ENCODE data around the gene SPATA20. TPM values are rescaled to one million over a fixed set of nuclear protein-coding genes. Genes with fewer than 3 reads are reported as not detected.
A peak's percentile ranks its signal among the peaks of the same experiment; 100 is the strongest.

The SPATA20 gene
- total and polyA plus RNA-seq, 4 donors: 15.6 to 42.4 (median 19.6) TPM

DNA sequence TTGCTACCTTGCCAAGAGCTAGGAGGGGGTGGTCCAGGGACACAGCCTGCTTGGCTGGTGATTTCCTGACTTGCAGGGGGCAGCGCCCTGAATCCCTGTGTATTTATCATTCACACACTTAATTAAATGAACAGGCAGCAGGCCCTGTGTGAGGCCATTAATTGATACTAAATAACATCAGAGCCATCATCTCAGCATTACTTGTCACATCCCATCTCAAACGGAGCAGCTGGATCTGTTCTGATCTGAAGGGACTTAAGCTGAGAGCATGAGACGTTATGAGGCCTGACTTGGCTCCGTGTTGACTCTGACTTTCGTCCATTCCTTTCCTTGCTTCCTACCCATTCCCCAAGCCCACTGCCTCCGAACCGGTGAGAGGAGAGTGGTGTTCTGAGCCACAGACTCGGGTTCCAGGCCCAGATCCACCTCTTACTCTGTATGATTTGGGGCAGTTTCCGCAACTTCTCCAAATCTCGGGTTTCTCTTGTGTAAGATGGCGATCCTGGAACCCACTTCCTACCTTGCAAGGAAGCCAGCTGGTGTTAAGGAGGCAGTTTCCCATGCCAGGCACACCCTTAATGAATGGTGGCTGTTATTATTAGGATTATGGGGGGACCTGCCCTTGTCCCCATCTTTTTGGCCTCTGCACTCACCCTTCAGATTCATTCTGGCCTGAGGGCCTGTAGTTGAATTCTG is 47.3 kb downstream of the SPATA20 start:
- DNase-seq (ENCODE audit: low spot score): no peak
- Histone ChIP-seq H3K36me3 (ENCODE audit: control insufficient read depth in 4 of 4, insufficient read depth in 3 of 4, low read depth in 1 of 4, low read length in 3 of 4) (no peaks in the 10 kb centered on the region), H3K27ac (ENCODE audit: low read depth in 1 of 2, low read length in 2 of 2) (no peak overlapping the region), H3K9me3 (ENCODE audit: control insufficient read depth in 4 of 4, low read length in 3 of 4) (no peaks in the 10 kb centered on the region), H3K4me3 (ENCODE audit: low read depth in 1 of 3, low read length in 3 of 3) (no peak overlapping the region), H3K27me3 (ENCODE audit: control insufficient read depth in 4 of 4, insufficient read depth in 4 of 4, low read length in 3 of 4) (no peaks in the 10 kb centered on the region), H3K4me1 (ENCODE audit: control insufficient read depth in 4 of 4, insufficient read depth in 4 of 4, low read length in 3 of 4) (peaks cover 0 to 6% (median 4%) of the 10 kb centered on the region in 4 donors), H3K9ac (ENCODE audit: low read depth in 1 of 2, low read length in 2 of 2) (no peak overlapping the region)
- TF ChIP-seq, protein P1, sequence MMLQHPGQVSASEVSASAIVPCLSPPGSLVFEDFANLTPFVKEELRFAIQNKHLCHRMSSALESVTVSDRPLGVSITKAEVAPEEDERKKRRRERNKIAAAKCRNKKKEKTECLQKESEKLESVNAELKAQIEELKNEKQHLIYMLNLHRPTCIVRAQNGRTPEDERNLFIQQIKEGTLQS (IDR thresholded peaks at IDR 0.05): no peak
- TF ChIP-seq SP1 (IDR thresholded peaks at IDR 0.05) (no peak), GABPA (IDR thresholded peaks at IDR 0.05 in 1 of 2, conservative IDR thresholded peaks at IDR 0.05 in 1 of 2) (no peak), TAF1 (conservative IDR thresholded peaks at IDR 0.05) (no peak), YY1 (IDR thresholded peaks at IDR 0.05) (no peak), NR2F2 (IDR thresholded peaks at IDR 0.05) (no peak), HNF4A (conservative IDR thresholded peaks at IDR 0.05) (no peak)
- WGBS: 82% methylated on average over 11 of the region's 11 CpGs

DNA sequence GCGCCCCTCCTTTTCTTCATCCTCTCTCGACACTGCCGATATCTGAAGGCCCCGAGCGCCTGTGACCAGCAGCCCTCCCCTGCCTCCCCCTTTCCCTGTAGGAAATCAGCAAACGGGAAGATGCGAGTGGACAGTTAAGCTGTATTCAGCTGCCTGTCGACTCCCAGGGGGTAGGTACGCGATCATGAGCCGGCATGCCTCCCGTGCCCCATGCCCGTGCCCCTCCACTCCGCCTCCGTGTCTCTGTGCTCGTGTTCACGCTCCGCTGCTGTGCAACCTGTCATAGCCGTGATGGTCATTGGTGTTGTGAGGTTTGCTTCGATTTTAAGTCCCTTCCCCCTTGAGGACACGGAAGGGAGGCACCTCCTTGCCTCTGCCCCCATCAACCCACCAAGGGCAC is 47.9 kb downstream of the SPATA20 start:
- Histone ChIP-seq H3K9me3 (ENCODE audit: control insufficient read depth in 4 of 4, low read length in 3 of 4) (no peaks in the 10 kb centered on the region), H3K4me3 (ENCODE audit: low read depth in 1 of 3, low read length in 3 of 3) (no peak overlapping the region), H3K36me3 (ENCODE audit: control insufficient read depth in 4 of 4, insufficient read depth in 3 of 4, low read depth in 1 of 4, low read length in 3 of 4) (no peaks in the 10 kb centered on the region), H3K4me1 (ENCODE audit: control insufficient read depth in 4 of 4, insufficient read depth in 4 of 4, low read length in 3 of 4) (no peaks in the 10 kb centered on the region), H3K9ac (ENCODE audit: low read depth in 1 of 2, low read length in 2 of 2) (no peak overlapping the region), H3K27me3 (ENCODE audit: control insufficient read depth in 4 of 4, insufficient read depth in 4 of 4, low read length in 3 of 4) (no peaks in the 10 kb centered on the region), H3K27ac (ENCODE audit: low read depth in 1 of 2, low read length in 2 of 2) (no peak overlapping the region)
- TF ChIP-seq JUND (IDR thresholded peaks at IDR 0.05): no peak
- TF ChIP-seq FOXA2 (IDR thresholded peaks at IDR 0.05): no peak
- WGBS: 89% methylated on average over 21 of the region's 21 CpGs
- DNase-seq (ENCODE audit: low spot score): no peak

DNA sequence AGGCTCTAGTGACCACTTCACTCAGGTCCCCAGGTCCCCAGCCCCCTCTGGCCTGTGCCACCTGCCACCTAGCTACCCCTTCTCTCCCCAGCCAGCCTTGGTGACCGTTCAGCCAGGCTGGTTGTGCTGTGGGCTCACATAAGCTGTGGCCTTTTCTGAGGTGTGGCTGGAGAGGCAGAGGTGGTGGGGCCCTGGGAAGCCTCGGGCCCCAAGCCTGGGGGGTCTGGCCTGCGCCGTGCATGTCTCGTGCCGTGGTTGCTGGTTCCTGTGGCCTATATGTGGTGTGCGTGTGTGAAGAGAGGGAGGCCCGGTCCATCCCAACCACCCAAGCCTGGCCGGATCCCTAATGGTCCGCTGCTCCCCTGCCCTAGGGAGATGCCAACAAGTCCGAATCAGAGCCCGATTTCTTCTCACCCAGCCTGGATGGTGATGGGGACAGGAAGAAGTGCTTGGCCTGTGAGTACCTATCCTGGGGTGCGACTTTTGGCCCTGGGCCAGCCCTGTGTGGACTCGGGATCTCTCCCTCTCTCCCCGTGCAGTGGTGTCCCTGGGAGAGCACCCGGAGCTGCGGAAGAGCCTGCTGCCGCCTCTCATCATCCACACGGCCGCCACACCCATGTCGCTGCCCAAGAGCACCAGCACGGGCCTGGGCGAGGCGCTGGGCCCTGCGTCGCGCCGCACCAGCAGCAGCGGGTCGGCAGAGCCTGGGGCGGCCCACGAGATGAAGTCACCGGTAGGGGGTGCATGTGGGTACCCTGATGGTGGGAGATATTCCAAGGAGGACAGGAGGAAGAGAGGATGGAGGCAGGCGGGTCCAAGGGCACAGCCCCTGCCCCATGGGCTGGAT is 49.4 kb downstream of the SPATA20 start:
- peak; percentile 43 for DNase-seq (ENCODE audit: low spot score)
- no peak for TF ChIP-seq JUND (IDR thresholded peaks at IDR 0.05)
- no peak for TF ChIP-seq SP1 (IDR thresholded peaks at IDR 0.05)
- TF ChIP-seq RAD21 (IDR thresholded peaks at IDR 0.05): peak in 1 of 2 donors; percentile 53
- TF ChIP-seq, protein P2, sequence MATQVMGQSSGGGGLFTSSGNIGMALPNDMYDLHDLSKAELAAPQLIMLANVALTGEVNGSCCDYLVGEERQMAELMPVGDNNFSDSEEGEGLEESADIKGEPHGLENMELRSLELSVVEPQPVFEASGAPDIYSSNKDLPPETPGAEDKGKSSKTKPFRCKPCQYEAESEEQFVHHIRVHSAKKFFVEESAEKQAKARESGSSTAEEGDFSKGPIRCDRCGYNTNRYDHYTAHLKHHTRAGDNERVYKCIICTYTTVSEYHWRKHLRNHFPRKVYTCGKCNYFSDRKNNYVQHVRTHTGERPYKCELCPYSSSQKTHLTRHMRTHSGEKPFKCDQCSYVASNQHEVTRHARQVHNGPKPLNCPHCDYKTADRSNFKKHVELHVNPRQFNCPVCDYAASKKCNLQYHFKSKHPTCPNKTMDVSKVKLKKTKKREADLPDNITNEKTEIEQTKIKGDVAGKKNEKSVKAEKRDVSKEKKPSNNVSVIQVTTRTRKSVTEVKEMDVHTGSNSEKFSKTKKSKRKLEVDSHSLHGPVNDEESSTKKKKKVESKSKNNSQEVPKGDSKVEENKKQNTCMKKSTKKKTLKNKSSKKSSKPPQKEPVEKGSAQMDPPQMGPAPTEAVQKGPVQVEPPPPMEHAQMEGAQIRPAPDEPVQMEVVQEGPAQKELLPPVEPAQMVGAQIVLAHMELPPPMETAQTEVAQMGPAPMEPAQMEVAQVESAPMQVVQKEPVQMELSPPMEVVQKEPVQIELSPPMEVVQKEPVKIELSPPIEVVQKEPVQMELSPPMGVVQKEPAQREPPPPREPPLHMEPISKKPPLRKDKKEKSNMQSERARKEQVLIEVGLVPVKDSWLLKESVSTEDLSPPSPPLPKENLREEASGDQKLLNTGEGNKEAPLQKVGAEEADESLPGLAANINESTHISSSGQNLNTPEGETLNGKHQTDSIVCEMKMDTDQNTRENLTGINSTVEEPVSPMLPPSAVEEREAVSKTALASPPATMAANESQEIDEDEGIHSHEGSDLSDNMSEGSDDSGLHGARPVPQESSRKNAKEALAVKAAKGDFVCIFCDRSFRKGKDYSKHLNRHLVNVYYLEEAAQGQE (IDR thresholded peaks at IDR 0.05): no peak
- TF ChIP-seq NR2F2 (IDR thresholded peaks at IDR 0.05): no peak
- TF ChIP-seq, protein P1 (IDR thresholded peaks at IDR 0.05): no peak
- Histone ChIP-seq H3K9ac (ENCODE audit: low read depth in 1 of 2, low read length in 2 of 2) (no peak overlapping the region), H3K4me3 (ENCODE audit: low read depth in 1 of 3, low read length in 3 of 3) (no peak overlapping the region), H3K27me3 (ENCODE audit: control insufficient read depth in 4 of 4, insufficient read depth in 4 of 4, low read length in 3 of 4) (no peaks in the 10 kb centered on the region), H3K9me3 (ENCODE audit: control insufficient read depth in 4 of 4, low read length in 3 of 4) (no peaks in the 10 kb centered on the region), H3K27ac (ENCODE audit: low read depth in 1 of 2, low read length in 2 of 2) (no peak overlapping the region), H3K4me1 (ENCODE audit: control insufficient read depth in 4 of 4, insufficient read depth in 4 of 4, low read length in 3 of 4) (no peaks in the 10 kb centered on the region), H3K36me3 (ENCODE audit: control insufficient read depth in 4 of 4, insufficient read depth in 3 of 4, low read depth in 1 of 4, low read length in 3 of 4) (no peaks in the 10 kb centered on the region)
- WGBS: 75% methylated on average over 34 of the region's 34 CpGs
